ENCODE data around the gene CHSY1.

The CHSY1 gene

DNA sequence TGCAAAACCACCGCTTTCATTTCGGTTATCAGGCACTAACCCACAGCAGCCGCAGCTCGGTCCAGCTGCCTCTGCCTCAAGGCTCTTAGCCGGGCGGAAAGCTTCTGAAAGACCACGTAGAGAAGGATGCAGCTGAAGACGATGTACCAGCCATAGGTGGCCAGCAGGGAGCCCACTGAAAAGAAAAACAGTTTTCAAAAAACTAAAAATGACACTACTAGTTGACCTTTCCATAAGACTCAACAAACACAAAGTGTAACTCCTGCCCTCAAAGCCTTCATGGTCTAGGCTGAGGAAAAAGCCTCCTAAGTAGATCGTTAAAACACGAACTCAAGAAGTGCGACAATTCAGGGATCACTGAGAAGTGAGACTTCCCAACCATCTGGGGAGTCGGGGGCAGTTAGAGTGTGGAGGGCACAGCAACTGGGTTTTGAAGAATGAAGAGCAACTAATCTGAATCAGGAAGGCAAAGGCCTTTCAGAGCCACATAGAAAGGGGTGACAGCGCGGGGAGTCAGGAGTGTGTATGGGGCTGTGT is 24.7 kb upstream of the CHSY1 start:
- DNase-seq (ENCODE audit: low read depth), result no peak
- TF ChIP-seq, protein P1, sequence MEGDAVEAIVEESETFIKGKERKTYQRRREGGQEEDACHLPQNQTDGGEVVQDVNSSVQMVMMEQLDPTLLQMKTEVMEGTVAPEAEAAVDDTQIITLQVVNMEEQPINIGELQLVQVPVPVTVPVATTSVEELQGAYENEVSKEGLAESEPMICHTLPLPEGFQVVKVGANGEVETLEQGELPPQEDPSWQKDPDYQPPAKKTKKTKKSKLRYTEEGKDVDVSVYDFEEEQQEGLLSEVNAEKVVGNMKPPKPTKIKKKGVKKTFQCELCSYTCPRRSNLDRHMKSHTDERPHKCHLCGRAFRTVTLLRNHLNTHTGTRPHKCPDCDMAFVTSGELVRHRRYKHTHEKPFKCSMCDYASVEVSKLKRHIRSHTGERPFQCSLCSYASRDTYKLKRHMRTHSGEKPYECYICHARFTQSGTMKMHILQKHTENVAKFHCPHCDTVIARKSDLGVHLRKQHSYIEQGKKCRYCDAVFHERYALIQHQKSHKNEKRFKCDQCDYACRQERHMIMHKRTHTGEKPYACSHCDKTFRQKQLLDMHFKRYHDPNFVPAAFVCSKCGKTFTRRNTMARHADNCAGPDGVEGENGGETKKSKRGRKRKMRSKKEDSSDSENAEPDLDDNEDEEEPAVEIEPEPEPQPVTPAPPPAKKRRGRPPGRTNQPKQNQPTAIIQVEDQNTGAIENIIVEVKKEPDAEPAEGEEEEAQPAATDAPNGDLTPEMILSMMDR (IDR thresholded peaks at IDR 0.05; ENCODE audit: control insufficient read depth, extremely low read depth, insufficient read depth), result 0 out of 2 replicates have a peak, but pooled peaks have one; percentile 1
- H3K4me3 ChIP-seq (ENCODE audit: low read depth, low read length), result peak overlapping the region; percentile 92

DNA sequence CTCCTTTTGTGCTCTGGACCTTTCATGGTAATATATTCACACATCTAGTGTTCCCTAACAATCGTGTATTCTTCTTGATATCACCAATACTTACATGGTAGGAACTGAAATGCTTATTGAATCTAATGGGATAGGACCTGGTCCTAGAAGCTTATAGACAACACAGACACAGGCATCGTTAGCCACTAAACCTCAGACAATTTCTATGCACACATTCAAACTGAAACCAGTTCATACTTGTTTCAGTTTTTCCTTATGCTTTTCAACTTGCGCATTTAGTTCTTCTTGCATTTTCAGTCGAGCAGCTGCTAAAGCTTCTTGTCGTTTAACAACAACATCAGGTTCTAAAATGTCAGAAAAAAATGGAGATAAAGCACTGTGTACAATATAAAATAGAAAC is 23.2 kb upstream of the CHSY1 start:
- H3K4me3 ChIP-seq (ENCODE audit: low read depth, low read length), result no peak overlapping the region
- TF ChIP-seq, protein P1 (IDR thresholded peaks at IDR 0.05; ENCODE audit: control insufficient read depth, extremely low read depth, insufficient read depth), result no peak
- no peak for DNase-seq (ENCODE audit: low read depth)

DNA sequence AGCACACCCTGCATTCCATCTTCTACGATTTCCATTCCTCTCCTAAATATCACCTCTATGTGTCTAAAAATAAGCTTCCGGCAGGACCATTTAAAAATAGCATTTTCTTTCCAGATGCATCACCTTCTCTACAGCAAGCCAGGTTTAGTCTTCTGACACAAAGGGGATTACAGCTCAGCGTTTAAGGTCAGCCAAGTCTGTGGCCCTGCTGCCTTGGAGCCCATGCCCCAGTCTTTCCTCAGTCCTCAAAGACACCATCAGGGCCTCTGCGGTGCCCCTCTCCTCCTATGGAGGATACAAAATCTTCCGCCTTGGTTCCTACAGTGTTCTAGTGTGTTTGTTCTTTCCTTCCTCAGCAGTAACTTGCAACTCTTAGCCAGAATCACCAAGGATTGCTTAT is 21.7 kb upstream of the CHSY1 start:
- no peak for DNase-seq (ENCODE audit: low read depth)
- TF ChIP-seq, protein P1 (IDR thresholded peaks at IDR 0.05; ENCODE audit: control insufficient read depth, extremely low read depth, insufficient read depth), result no peak
- H3K4me3 ChIP-seq (ENCODE audit: low read depth, low read length), result no peak overlapping the region

DNA sequence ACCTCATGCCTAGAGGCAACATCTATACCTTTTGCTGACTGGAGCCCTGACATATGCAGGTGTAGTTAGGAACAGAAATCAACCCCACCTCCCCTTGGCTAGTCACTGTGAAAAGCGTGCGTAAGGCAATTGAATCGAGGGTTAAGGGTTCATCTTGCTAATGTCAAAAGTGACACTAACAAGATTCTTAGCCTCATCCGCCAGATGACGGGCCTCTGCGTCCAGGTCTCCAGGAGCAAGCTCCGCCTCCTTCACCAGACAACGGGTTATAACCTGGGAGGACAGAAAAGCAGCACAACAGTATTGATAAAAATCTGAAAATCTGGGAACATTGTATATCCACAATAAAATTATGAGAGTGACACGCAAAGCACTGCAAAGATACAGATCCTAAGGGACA is 20.7 kb upstream of the CHSY1 start:
- TF ChIP-seq, protein P1 (IDR thresholded peaks at IDR 0.05; ENCODE audit: control insufficient read depth, extremely low read depth, insufficient read depth), result no peak
- DNase-seq (ENCODE audit: low read depth), result no peak
- no peak overlapping the region for H3K4me3 ChIP-seq (ENCODE audit: low read depth, low read length)

DNA sequence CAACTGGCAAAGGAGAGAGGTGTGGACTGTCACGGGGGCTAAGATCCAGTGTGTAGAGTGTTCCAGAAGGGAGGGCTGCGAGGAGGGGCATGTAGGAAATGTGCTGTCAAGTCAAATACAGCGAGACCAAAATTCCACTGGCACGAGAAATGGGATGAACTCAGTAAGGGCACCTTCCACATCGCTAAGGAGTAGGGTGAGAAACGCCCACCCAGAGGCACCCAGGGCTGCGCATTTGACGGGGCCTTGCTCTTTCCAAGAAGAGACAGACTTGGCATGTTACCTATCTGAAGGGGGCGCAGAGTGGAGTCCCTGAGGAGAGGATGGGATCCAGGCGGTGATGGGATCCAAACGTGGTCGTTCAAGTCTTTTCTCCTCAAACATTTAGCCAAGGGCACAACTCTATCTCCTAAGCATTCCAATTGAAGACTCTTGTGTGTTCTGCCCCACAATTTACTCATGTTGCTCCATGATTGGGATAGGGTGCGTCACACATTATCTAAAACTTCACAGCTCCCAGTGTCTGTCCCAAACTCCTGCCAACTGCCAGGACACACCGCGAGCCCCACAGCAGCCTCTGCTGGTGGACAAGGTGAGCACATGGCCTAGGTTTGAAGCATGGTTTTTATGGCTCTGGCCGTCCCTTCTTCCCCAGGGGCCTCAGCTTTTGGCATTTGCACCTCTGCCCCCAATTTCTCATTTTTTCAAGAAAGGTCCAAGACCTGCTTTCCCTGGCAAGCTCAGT is 17.8 kb upstream of the CHSY1 start:
- TF ChIP-seq, protein P1 (IDR thresholded peaks at IDR 0.05; ENCODE audit: control insufficient read depth, extremely low read depth, insufficient read depth), result peak; percentile 64
- DNase-seq (ENCODE audit: low read depth), result no peak
- no peak overlapping the region for H3K4me3 ChIP-seq (ENCODE audit: low read depth, low read length)

DNA sequence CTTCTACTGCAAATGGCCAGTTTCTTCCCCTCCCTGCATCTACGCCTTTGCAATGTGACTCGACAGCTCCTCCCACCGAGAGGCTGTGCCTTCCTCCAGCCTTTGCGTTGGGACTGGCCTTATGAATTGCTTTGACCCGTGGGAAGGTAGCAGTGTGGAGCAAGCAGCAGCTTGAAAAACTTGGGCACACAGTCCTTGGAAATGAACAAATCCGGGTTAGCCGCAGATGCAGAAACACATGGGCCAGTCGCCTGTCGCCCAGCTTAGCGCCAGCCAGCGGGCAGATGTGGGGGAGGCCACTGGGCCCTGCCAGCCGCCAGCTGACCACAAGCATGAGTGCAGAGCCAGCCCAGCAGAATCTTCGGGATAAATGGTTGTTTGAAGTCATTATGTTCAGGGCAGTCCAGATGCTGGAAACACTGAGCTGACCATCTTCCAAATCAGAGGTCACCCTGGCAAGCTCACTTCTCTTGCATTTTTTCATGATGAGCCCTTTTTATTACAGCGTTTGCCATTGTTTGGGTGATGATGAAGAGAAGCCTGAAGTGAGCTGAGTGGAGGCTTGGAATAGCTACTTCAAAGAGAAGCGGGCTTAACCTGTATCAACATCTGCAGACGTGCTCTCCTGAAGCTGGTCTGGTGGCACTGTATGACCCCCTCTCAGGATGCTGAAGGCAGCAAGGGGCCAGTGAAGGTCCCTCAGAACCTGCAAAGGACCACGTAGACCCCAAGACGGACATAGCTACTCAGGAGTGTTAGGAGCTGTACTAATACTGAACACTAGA is 15.7 kb upstream of the CHSY1 start:
- no peak overlapping the region for H3K4me3 ChIP-seq (ENCODE audit: low read depth, low read length)
- DNase-seq (ENCODE audit: low read depth), result no peak
- TF ChIP-seq, protein P1 (IDR thresholded peaks at IDR 0.05; ENCODE audit: control insufficient read depth, extremely low read depth, insufficient read depth), result no peak
